HUES64 (cell line): ENCODE results near the gene LITAF.
"Not testable (repeated sequence)": the region's sequence is repeated elsewhere in the genome, so short reads cannot be mapped to it uniquely, and the experiment has no call there.

ENCODE experiments used
- H3K27ac ChIP-seq: 2 replicates; pipeline ENCODE4 v1.7.0; 2013; ENCODE audit warnings: low read depth, low read length, inconsistent platforms
- H3K27me3 ChIP-seq: 2 replicates; pipeline ENCODE4 v1.6.1; 2013; ENCODE audit warnings: mild to moderate bottlenecking, low read length; ENCODE audit not compliant: insufficient read depth
- H3K36me3 ChIP-seq: 2 replicates; pipeline ENCODE4 v1.6.1; 2013; ENCODE audit warnings: mild to moderate bottlenecking, low read length; ENCODE audit not compliant: insufficient read depth
- H3K4me1 ChIP-seq: 2 replicates; pipeline ENCODE4 v1.6.1; 2013; ENCODE audit warnings: mild to moderate bottlenecking, low read length, moderate library complexity; ENCODE audit not compliant: insufficient read depth
- H3K4me3 ChIP-seq: 2 replicates; pipeline ENCODE4 v1.5.1; 2013; ENCODE audit warnings: mild to moderate bottlenecking, low read length, moderate library complexity
- H3K9ac ChIP-seq: 2 replicates; pipeline ENCODE4 v1.6.1; 2013; ENCODE audit warnings: mild to moderate bottlenecking, low read depth, low read length
- H3K9me3 ChIP-seq: 2 replicates; pipeline ENCODE4 v1.6.1; 2013; ENCODE audit warnings: low read depth, low read length; ENCODE audit not compliant: insufficient read depth
- WGBS: fragments of 150-250, 120-280 bp; methylation state at CpG from one replicate; pipeline ENCODE4 v1.1.7; 2013; ENCODE audit warnings: missing lambda C conversion rate; 5-methylcytosine and 5-hydroxymethylcytosine counted together

Gene LITAF

GRCh38 chr16:11596572-11597226, 10.0 kb upstream of the LITAF start:
- H3K36me3 ChIP-seq, result no peaks in the 10 kb centered on the region
- peaks cover 23% of the 10 kb centered on the region for H3K4me1 ChIP-seq
- H3K27me3 ChIP-seq, result no peaks in the 10 kb centered on the region
- peak overlapping the region; percentile 34; the same call in 1 of the 2 replicates for H3K27ac ChIP-seq
- no peak overlapping the region for H3K4me3 ChIP-seq
- 68% methylated on average over 4 of the region's 4 CpGs for WGBS
- no peaks in the 10 kb centered on the region for H3K9me3 ChIP-seq
- H3K9ac ChIP-seq, result no peak overlapping the region

DNA sequence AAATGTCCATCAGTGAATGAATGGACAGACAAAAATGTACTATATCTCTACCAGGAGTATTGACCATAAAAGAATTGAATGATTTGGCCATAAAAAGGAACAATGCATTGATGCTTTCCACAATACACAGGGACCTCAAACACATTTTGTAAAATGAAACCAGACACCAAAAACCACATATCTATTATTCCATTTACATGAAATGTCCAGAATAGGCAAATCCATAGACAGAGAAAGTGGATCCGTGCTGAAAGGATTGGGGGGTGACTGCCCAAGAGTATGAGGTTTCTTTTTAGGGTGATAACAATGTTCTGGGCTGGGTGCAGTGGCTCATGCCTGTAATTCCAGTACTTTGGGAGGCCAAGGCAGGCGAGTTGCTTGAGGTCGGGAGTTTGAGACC, 6.9 kb upstream of the LITAF start:
- Histone ChIP-seq H3K4me3 (no peak overlapping the region), H3K27me3 (no peaks in the 10 kb centered on the region), H3K27ac (no peak overlapping the region), H3K9me3 (peaks cover 3% of the 10 kb centered on the region; the same call in 1 of the 2 replicates), H3K9ac (no peak overlapping the region), H3K4me1 (peaks cover 22% of the 10 kb centered on the region), H3K36me3 (no peaks in the 10 kb centered on the region)
- 85% methylated on average over 3 of the region's 3 CpGs for WGBS

DNA sequence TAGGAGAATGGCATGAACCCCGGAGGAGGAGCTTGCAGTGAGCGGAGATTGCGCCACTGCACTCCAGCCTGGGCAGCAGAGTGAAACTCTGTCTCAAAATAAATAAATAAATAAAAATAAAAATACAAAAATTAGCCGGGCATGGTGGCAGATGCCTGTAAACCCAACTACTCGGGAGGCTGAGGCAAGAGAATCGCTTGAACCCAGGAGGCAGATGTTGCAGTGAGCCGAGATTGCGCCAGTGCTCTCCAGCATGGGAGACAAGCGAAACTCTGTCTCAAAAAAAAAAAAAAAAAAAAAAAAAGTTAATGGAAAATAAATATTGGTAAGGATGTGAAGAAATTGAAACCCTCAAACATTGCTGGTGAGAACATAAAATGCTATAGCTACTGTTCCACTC, 6.4 kb upstream of the LITAF start:
- H3K27ac ChIP-seq, H3K9ac ChIP-seq, H3K36me3 ChIP-seq, H3K9me3 ChIP-seq, H3K4me3 ChIP-seq, H3K27me3 ChIP-seq: not testable (repeated sequence)
- 94% methylated on average over 9 of the region's 9 CpGs for WGBS
- peaks cover 17% of the 10 kb centered on the region for H3K4me1 ChIP-seq

DNA sequence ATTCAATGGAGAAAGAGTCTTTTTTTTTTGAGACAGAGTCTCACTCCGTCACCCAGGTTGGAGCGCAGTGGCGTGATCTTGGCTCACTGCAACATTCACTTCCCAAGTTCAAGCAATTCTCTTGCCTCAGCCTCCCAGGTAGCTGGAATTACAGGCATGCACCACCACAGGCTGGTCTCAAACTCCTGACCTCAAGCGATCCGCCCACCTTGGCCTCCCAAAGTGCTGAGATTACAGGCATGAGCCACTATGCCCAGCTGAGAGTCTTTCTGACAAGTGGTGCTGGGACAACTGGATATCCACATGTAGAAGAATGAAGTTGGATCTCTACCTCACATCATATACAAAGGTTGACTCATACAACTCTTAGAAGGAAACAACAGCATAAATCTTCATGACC, 4.9 kb upstream of the LITAF start:
- not testable (repeated sequence) for H3K4me1 ChIP-seq, H3K9ac ChIP-seq, H3K36me3 ChIP-seq, H3K27ac ChIP-seq, H3K4me3 ChIP-seq, H3K27me3 ChIP-seq, H3K9me3 ChIP-seq
- 87% methylated on average over 5 of the region's 5 CpGs for WGBS

DNA sequence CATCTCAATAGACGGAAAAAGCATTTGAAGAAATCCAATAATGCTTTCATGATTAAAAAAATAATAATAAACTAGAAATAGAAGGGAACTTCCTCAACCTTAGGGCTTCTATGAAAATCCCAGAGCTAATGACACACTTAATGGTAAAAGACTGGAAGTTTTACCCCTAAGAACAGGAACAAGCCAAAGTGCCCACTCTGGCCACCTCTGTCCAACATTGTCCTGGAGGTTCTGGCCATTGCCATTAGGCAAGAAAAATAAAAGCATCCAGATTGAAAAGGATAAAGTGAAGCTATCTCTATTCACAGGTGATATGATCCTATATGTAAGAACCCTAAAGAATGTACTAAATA, 2.5 kb upstream of the LITAF start:
- H3K27me3 ChIP-seq, result peaks cover 8% of the 10 kb centered on the region; the same call in 1 of the 2 replicates
- H3K9me3 ChIP-seq, result peaks cover 3% of the 10 kb centered on the region; the same call in 1 of the 2 replicates
- no CpG with 5 or more reads among the region's 1 CpG for WGBS
- H3K4me1 ChIP-seq, result peaks cover 19% of the 10 kb centered on the region
- H3K9ac ChIP-seq, result no peak overlapping the region
- no peak overlapping the region for H3K4me3 ChIP-seq
- H3K36me3 ChIP-seq, result no peaks in the 10 kb centered on the region
- H3K27ac ChIP-seq, result no peak overlapping the region

- Histone ChIP-seq H3K9ac (no peak overlapping the region), H3K4me3 (no peak overlapping the region), H3K4me1 (peaks cover 25% of the 10 kb centered on the region), H3K9me3 (peaks cover 3% of the 10 kb centered on the region; the same call in 1 of the 2 replicates), H3K27ac (no peak overlapping the region), H3K36me3 (no peaks in the 10 kb centered on the region), H3K27me3 (peaks cover 8% of the 10 kb centered on the region; the same call in 1 of the 2 replicates)
- 92% methylated on average over 6 of the region's 7 CpGs for WGBS
Observed at GRCh38 chr16:11588321-11589197, 1.8 kb upstream of the LITAF start.

DNA sequence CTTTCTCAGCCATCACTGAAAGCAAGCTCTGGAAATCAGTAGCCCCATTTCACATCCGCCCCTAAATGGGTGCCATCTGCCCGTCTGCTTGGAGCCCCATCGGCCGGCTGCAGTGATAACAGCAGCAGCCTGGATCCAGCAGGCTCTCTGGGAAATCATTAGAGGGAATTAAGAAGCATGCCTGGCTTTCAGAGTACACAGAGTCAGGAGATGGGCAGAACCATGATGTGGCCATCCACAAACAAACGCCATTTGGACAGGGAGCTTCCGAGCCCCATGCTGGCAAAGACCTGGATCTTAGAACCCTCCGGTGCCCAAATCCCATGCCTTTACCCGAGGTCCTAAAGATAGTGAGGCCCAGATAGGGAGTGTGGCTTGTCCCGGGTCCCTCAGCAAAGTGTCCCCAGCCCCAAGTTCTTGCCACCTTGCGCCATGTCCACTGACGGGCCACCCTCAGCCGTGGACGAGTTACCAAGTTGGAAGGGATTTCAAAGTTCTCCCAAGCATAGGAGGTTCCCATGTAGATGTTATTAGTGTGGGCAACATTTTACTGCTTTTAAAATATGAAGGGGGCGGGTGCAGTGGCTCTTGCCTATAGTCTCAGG, 1.0 kb upstream of the LITAF start:
- peaks cover 33% of the 10 kb centered on the region for H3K4me1 ChIP-seq
- H3K4me3 ChIP-seq, result peak overlapping the region; percentile 65
- H3K27ac ChIP-seq, result peak overlapping the region; percentile 77; the same call in 1 of the 2 replicates
- 80% methylated on average over 14 of the region's 14 CpGs for WGBS
- H3K9me3 ChIP-seq, result peaks cover 3% of the 10 kb centered on the region; the same call in 1 of the 2 replicates
- H3K9ac ChIP-seq, result no peak overlapping the region
- no peaks in the 10 kb centered on the region for H3K36me3 ChIP-seq
- H3K27me3 ChIP-seq, result peaks cover 8% of the 10 kb centered on the region; the same call in 1 of the 2 replicates

DNA sequence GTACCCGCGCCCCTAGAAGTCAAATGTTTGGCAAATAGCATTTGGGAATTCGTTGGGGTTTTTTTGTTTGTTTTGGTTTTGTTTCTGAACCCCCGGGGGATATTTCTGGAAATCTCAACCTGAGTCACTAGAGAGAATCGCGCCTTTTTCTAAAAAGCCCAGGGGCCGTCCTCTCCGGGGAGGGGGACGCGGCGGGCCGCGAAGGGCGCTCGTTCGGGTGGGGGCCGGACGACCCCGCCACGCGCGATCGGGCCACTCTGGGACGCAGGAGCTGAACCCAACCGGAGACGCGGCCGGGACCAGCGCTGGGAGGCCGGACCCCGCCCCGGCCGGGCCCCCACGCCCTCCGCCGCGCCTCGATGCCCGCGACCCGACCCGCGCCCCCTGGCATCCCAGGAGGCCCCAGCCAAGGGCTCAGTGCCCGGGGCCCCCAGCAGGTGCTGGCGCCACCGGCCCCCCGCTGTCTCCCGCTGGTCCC, 302 bp downstream of the LITAF start:
- Histone ChIP-seq H3K4me1 (peaks cover 46% of the 10 kb centered on the region), H3K9me3 (peaks cover 3% of the 10 kb centered on the region; the same call in 1 of the 2 replicates), H3K27ac (peak overlapping the region; percentile 50; the same call in 1 of the 2 replicates), H3K27me3 (peaks cover 8% of the 10 kb centered on the region; the same call in 1 of the 2 replicates), H3K4me3 (peak overlapping the region; percentile 65), H3K36me3 (no peaks in the 10 kb centered on the region), H3K9ac (peak overlapping the region; percentile 65)
- under 1% methylated on average over 48 of the region's 48 CpGs for WGBS

DNA sequence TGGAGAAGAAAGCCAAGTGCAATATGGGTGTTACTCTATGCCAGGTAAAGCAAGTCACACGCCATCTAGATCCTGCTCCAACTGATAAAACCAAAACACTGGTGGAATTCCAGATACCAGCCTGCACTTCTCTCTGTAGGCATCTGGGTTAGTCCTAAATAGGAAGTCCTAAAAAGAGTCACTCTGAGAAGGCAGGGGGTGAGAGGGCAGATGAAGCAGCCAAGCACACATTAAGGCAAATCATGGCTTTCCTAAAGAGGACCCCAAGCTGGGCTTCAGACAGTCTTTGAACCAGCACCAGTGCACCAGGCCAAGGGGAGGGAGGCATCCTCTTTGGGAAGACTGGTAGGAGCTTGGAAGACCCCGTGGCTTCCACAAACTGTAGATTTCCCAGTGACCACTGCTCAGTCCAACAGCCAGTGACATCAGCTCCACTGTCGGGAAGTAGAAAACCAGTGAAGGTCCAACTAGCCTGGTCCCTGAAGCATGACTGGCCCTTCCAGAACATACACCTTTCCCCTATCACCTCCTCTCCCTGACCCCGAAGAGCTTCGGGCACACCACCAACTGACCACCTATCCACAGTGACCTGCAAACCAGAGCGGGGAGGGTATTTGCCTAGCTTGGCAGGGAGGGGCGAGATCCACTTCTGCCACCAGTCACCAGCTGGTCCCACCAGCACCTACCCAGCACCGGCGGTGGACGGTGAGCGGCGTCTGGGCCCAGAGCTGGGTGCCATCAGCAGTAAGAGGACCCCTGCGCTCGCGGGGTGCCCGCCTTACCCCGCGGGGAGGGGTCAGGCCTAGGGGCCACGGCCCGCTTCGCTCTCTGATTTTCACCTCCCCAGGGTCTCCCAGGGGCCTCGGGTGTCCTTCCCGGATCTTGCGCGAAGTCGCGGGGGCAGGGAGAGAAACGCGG, 1.0 kb downstream of the LITAF start:
- WGBS, result 10% methylated on average over 29 of the region's 29 CpGs
- peaks cover 51% of the 10 kb centered on the region for H3K4me1 ChIP-seq
- H3K27ac ChIP-seq, result peak overlapping the region; percentile 50; the same call in 1 of the 2 replicates

GRCh38 chr16:11583889-11584565, 2.7 kb downstream of the LITAF start:
- 41% methylated on average over 7 of the region's 7 CpGs for WGBS
- Histone ChIP-seq H3K4me3 (peak overlapping the region; percentile 5), H3K9ac (no peak overlapping the region), H3K27ac (peak overlapping the region; percentile 62; the same call in 1 of the 2 replicates), H3K36me3 (no peaks in the 10 kb centered on the region), H3K27me3 (peaks cover 8% of the 10 kb centered on the region; the same call in 1 of the 2 replicates), H3K4me1 (peaks cover 51% of the 10 kb centered on the region), H3K9me3 (no peaks in the 10 kb centered on the region)

More for the DNA sequence above, 1.0 kb downstream of the LITAF start:
- Histone ChIP-seq H3K9ac (peak overlapping the region; percentile 65), H3K4me3 (peak overlapping the region; percentile 65), H3K27me3 (peaks cover 8% of the 10 kb centered on the region; the same call in 1 of the 2 replicates), H3K9me3 (peaks cover 3% of the 10 kb centered on the region; the same call in 1 of the 2 replicates), H3K36me3 (no peaks in the 10 kb centered on the region)
